HG02938 (cell line): ENCODE data around the gene NBEAL1.
"Not testable (repeated sequence)": the region's sequence is repeated elsewhere in the genome, so short reads cannot be mapped to it uniquely, and the experiment has no call there.

Source experiments
- ATAC-seq: cut with Tn5 transposase; IDR thresholded peaks from one replicate; pipeline ENCODE4 v1.9.1; 2021; ENCODE audit warnings: mild to moderate bottlenecking, moderate library complexity; ENCODE audit not compliant: unreplicated experiment

NBEAL1 gene

GRCh38 chr2:203201426-203201825 lies 186.8 kb downstream of the NBEAL1 start:
- no peak for ATAC-seq

GRCh38 chr2:203209538-203209937 lies 194.9 kb downstream of the NBEAL1 start:
- no peak for ATAC-seq

- no peak for ATAC-seq
Observed at GRCh38 chr2:203225423-203226039, 210.9 kb downstream of the NBEAL1 start.

GRCh38 chr2:203229674-203230073 lies 215.0 kb downstream of the NBEAL1 start:
- ATAC-seq = not testable (repeated sequence)

- no peak for ATAC-seq
Observed at GRCh38 chr2:203237346-203238238, 222.9 kb downstream of the NBEAL1 start.

GRCh38 chr2:203238292-203238703 lies 223.6 kb downstream of the NBEAL1 start:
- no peak for ATAC-seq

GRCh38 chr2:203238704-203239526 lies 224.2 kb downstream of the NBEAL1 start, which contains the start of gene CYP20A1:
TSS of gene CYP20A1 (plus strand) at chr2:203239018. CDS start at chr2:203239063, 45 bp downstream.
- peak; percentile 87 for ATAC-seq

- ATAC-seq = no peak
Observed at GRCh38 chr2:203240491-203240890, 225.8 kb downstream of the NBEAL1 start.

- no peak for ATAC-seq
Observed at GRCh38 chr2:203242518-203242917, 227.8 kb downstream of the NBEAL1 start.

- ATAC-seq = no peak
Observed at GRCh38 chr2:203246646-203247045, 232.0 kb downstream of the NBEAL1 start.

- no peak for ATAC-seq
Observed at GRCh38 chr2:203252818-203253217, 238.1 kb downstream of the NBEAL1 start.

- ATAC-seq = not testable (repeated sequence)
Observed at GRCh38 chr2:203253422-203254095, 238.9 kb downstream of the NBEAL1 start.

- ATAC-seq = no peak
Observed at GRCh38 chr2:203261326-203262159, 246.9 kb downstream of the NBEAL1 start.
